Measurements from ENCODE around the gene WDFY2.

Gene WDFY2

GRCh38 chr13:51613535-51613934 lies 29.3 kb downstream of the WDFY2 start:
- no peak for TF ChIP-seq CTCF (IDR thresholded peaks at IDR 0.05; ENCODE audit: borderline replicate concordance, insufficient read depth, low read depth, low read length)
- no peak overlapping the region for H3K4me3 ChIP-seq (ENCODE audit: low read depth, low read length)

GRCh38 chr13:51614350-51614786 lies 30.1 kb downstream of the WDFY2 start:
- H3K4me3 ChIP-seq (ENCODE audit: low read depth, low read length), result peak overlapping the region; percentile 49
- TF ChIP-seq CTCF (IDR thresholded peaks at IDR 0.05; ENCODE audit: borderline replicate concordance, insufficient read depth, low read depth, low read length), result no peak

- TF ChIP-seq CTCF (IDR thresholded peaks at IDR 0.05; ENCODE audit: borderline replicate concordance, insufficient read depth, low read depth, low read length), result no peak
- H3K4me3 ChIP-seq (ENCODE audit: low read depth, low read length), result no peak overlapping the region
Observed at GRCh38 chr13:51618626-51619025, 34.4 kb downstream of the WDFY2 start.

GRCh38 chr13:51619614-51620013 lies 35.4 kb downstream of the WDFY2 start:
- no peak overlapping the region for H3K4me3 ChIP-seq (ENCODE audit: low read depth, low read length)
- no peak for TF ChIP-seq CTCF (IDR thresholded peaks at IDR 0.05; ENCODE audit: borderline replicate concordance, insufficient read depth, low read depth, low read length)

- H3K4me3 ChIP-seq (ENCODE audit: low read depth, low read length), result no peak overlapping the region
- no peak for TF ChIP-seq CTCF (IDR thresholded peaks at IDR 0.05; ENCODE audit: borderline replicate concordance, insufficient read depth, low read depth, low read length)
Observed at GRCh38 chr13:51620165-51620983, 36.1 kb downstream of the WDFY2 start.

GRCh38 chr13:51621602-51622001 lies 37.3 kb downstream of the WDFY2 start:
- no peak overlapping the region for H3K4me3 ChIP-seq (ENCODE audit: low read depth, low read length)
- no peak for TF ChIP-seq CTCF (IDR thresholded peaks at IDR 0.05; ENCODE audit: borderline replicate concordance, insufficient read depth, low read depth, low read length)

GRCh38 chr13:51623473-51623872 lies 39.2 kb downstream of the WDFY2 start:
- TF ChIP-seq CTCF (IDR thresholded peaks at IDR 0.05; ENCODE audit: borderline replicate concordance, insufficient read depth, low read depth, low read length), result no peak
- no peak overlapping the region for H3K4me3 ChIP-seq (ENCODE audit: low read depth, low read length)

Measured in GM12875 (cell line).